Neural progenitor cell (in vitro differentiated cells): ENCODE data around the gene TSSC4. TPM values are rescaled to one million over a fixed set of nuclear protein-coding genes. Genes with fewer than 3 reads are reported as not detected.

Experiments used
- DNase-seq: peaks from one replicate; pipeline ENCODE4 v3.0.0-alpha.2; 2016; ENCODE audit warnings: low spot score
- H2AFZ ChIP-seq: fragments of 200-600 bp; sonication (generic); replicated peaks from 2 replicates; pipeline ENCODE4 v1.6.1; 2016; ENCODE audit warnings: antibody characterized with exemption
- H3F3A ChIP-seq: fragments of 200-600 bp; sonication (generic); 2 replicates; pipeline ENCODE4 v1.6.1; 2016; ENCODE audit warnings: antibody characterized with exemption, low read depth
- H3K27ac ChIP-seq: fragments of 200-600 bp; sonication (generic); 2 replicates; pipeline ENCODE4 v1.5.1; 2016; ENCODE audit warnings: mild to moderate bottlenecking
- H3K27me3 ChIP-seq: fragments of 200-600 bp; sonication (generic); 2 replicates; pipeline ENCODE4 v1.6.1; 2016; ENCODE audit warnings: mild to moderate bottlenecking, moderate library complexity
- H3K36me3 ChIP-seq: fragments of 200-600 bp; sonication (generic); 2 replicates; pipeline ENCODE4 v1.5.1; 2016
- H3K4me1 ChIP-seq: fragments of 200-600 bp; sonication (generic); 2 replicates; pipeline ENCODE4 v1.6.1; 2016; ENCODE audit warnings: mixed run types
- H3K4me2 ChIP-seq: fragments of 200-600 bp; sonication (generic); 2 replicates; pipeline ENCODE4 v1.6.1; 2016
- H3K4me3 ChIP-seq: fragments of 200-600 bp; sonication (generic); 2 replicates; pipeline ENCODE4 v1.5.1; 2016
- H3K79me2 ChIP-seq: fragments of 200-600 bp; sonication (generic); 2 replicates; pipeline ENCODE4 v1.6.1; 2016; ENCODE audit warnings: low read depth
- H3K9ac ChIP-seq: fragments of 200-600 bp; sonication (generic); 2 replicates; pipeline ENCODE4 v1.6.1; 2016
- H3K9me3 ChIP-seq: fragments of 200-600 bp; sonication (generic); 2 replicates; pipeline ENCODE4 v1.5.1; 2016; ENCODE audit warnings: low read depth
- H4K20me1 ChIP-seq: fragments of 200-600 bp; sonication (generic); 2 replicates; pipeline ENCODE4 v1.6.1; 2016; ENCODE audit warnings: low read depth
- H3K27ac Mint-ChIP-seq: 3 replicates; pipeline ENCODE4 v1.8.0; 2021; ENCODE audit warnings: mixed read lengths
- H3K27me3 Mint-ChIP-seq: 2 replicates; pipeline ENCODE4 v1.8.0; 2022; ENCODE audit warnings: low read depth, mild to moderate bottlenecking, inconsistent platforms, moderate library complexity, mixed read lengths; ENCODE audit not compliant: insufficient read depth
- H3K36me3 Mint-ChIP-seq: 3 replicates; pipeline ENCODE4 v1.8.0; 2021; ENCODE audit warnings: mixed read lengths
- H3K4me1 Mint-ChIP-seq: 3 replicates; pipeline ENCODE4 v1.8.0; 2021; ENCODE audit warnings: mixed read lengths
- H3K4me3 Mint-ChIP-seq: 3 replicates; pipeline ENCODE4 v1.8.0; 2021; ENCODE audit warnings: mild to moderate bottlenecking, moderate library complexity, mixed read lengths
- H3K9me3 Mint-ChIP-seq: 3 replicates; pipeline ENCODE4 v1.8.0; 2020; ENCODE audit warnings: mixed read lengths
- CTCF ChIP-seq: fragments of 200-600 bp; sonication (generic); IDR thresholded peaks from 2 replicates; pipeline ENCODE4 v1.5.1; 2017; ENCODE audit warnings: antibody characterized with exemption, mild to moderate bottlenecking
- EZH2 ChIP-seq: fragments of 200-600 bp; sonication (generic); IDR thresholded peaks from 2 replicates; pipeline ENCODE4 v1.6.1; 2017; ENCODE audit warnings: antibody characterized with exemption, mild to moderate bottlenecking, moderate library complexity
- EZH2phosphoT487 ChIP-seq: fragments of 200-600 bp; sonication (generic); IDR thresholded peaks from 2 replicates; pipeline ENCODE4 v1.6.1; 2017; ENCODE audit warnings: antibody characterized with exemption
- total RNA-seq: library from RNA; depleted of rRNA; stranded (reverse); fragments of >200 nt; gene quantifications from 2 replicates; pipeline ENCODE4 v1.2.3, GENCODE V29; 2015; ENCODE audit warnings: low replicate concordance

TSSC4 gene
- total RNA-seq, 1 donor from 2014 or later = 11.1 TPM

GRCh38 chr11:2402890-2403645 is 2.5 kb downstream of the TSSC4 start:
- Histone ChIP-seq H3K9me3 (no peaks in the 10 kb centered on the region), H3K79me2 (peaks cover 19% of the 10 kb centered on the region), H4K20me1 (no peaks in the 10 kb centered on the region), H3K36me3 (no peaks in the 10 kb centered on the region), H3K27me3 (no peaks in the 10 kb centered on the region), H2AFZ (no peak overlapping the region), H3F3A (peaks cover 15% of the 10 kb centered on the region), H3K4me3 (no peak overlapping the region), H3K4me1 (peaks cover 5% of the 10 kb centered on the region), H3K4me2 (no peak overlapping the region), H3K27ac (no peak overlapping the region), H3K9ac (no peak overlapping the region)
- H3K27me3 Mint-ChIP-seq = peaks cover 5% of the 10 kb centered on the region
- peak overlapping the region; percentile 92 for H3K4me3 Mint-ChIP-seq
- no peak for DNase-seq
- no peak for TF ChIP-seq CTCF
- TF ChIP-seq EZH2 = no peak
- no peak for TF ChIP-seq EZH2phosphoT487
- H3K9me3 Mint-ChIP-seq = no peaks in the 10 kb centered on the region
- peaks cover 6% of the 10 kb centered on the region for H3K4me1 Mint-ChIP-seq
- peaks cover 1% of the 10 kb centered on the region for H3K36me3 Mint-ChIP-seq
- no peak overlapping the region for H3K27ac Mint-ChIP-seq

GRCh38 chr11:2404735-2405196 is 4.2 kb downstream of the TSSC4 start:
- H3K36me3 Mint-ChIP-seq = peaks cover 1% of the 10 kb centered on the region
- peaks cover 4% of the 10 kb centered on the region for H3K4me1 Mint-ChIP-seq
- Histone ChIP-seq H4K20me1 (no peaks in the 10 kb centered on the region), H3K27me3 (no peaks in the 10 kb centered on the region), H3F3A (peaks cover 2% of the 10 kb centered on the region), H3K4me1 (peaks cover 5% of the 10 kb centered on the region), H3K27ac (no peak overlapping the region), H3K9ac (no peak overlapping the region), H3K36me3 (no peaks in the 10 kb centered on the region), H3K4me2 (no peak overlapping the region), H2AFZ (no peak overlapping the region), H3K79me2 (peaks cover 19% of the 10 kb centered on the region), H3K9me3 (no peaks in the 10 kb centered on the region), H3K4me3 (no peak overlapping the region)
- DNase-seq = no peak
- TF ChIP-seq EZH2 = no peak
- no peak for TF ChIP-seq EZH2phosphoT487
- no peak for TF ChIP-seq CTCF
- H3K4me3 Mint-ChIP-seq = no peak overlapping the region
- no peaks in the 10 kb centered on the region for H3K9me3 Mint-ChIP-seq
- no peak overlapping the region for H3K27ac Mint-ChIP-seq
- H3K27me3 Mint-ChIP-seq = peaks cover 5% of the 10 kb centered on the region

GRCh38 chr11:2406451-2406850 is 5.9 kb downstream of the TSSC4 start:
- no peak for TF ChIP-seq EZH2phosphoT487
- TF ChIP-seq EZH2 = no peak
- no peak for TF ChIP-seq CTCF
- no peaks in the 10 kb centered on the region for H3K9me3 ChIP-seq
- no peak overlapping the region for H2AFZ ChIP-seq
- Mint-ChIP-seq H3K4me1 (peaks cover 2% of the 10 kb centered on the region), H3K27ac (no peak overlapping the region), H3K4me3 (no peak overlapping the region), H3K9me3 (no peaks in the 10 kb centered on the region), H3K36me3 (peaks cover 1% of the 10 kb centered on the region), H3K27me3 (peaks cover 8% of the 10 kb centered on the region)
- no peak for DNase-seq
- no peaks in the 10 kb centered on the region for H3K36me3 ChIP-seq
- no peaks in the 10 kb centered on the region for H3K27me3 ChIP-seq
- H3K27ac ChIP-seq = no peak overlapping the region
- H3K4me2 ChIP-seq = no peak overlapping the region
- no peak overlapping the region for H3K9ac ChIP-seq
- H3K79me2 ChIP-seq = peaks cover 11% of the 10 kb centered on the region
- no peak overlapping the region for H3K4me3 ChIP-seq
- peaks cover 5% of the 10 kb centered on the region for H3K4me1 ChIP-seq
- H4K20me1 ChIP-seq = no peaks in the 10 kb centered on the region
- H3F3A ChIP-seq = no peaks in the 10 kb centered on the region
